Lung (tissue), 12 donors: ENCODE data around the gene RUVBL1. TPM values are rescaled to one million over a fixed set of nuclear protein-coding genes. Genes with fewer than 3 reads are reported as not detected.

ENCODE experiments used
- ATAC-seq: fragments of 200-7000 bp; cut with Tn5 transposase; one replicate; pipeline ENCODE4 v1.9.1; 2020; ENCODE audit warnings: moderate number of reproducible peaks; ENCODE audit not compliant: insufficient read depth, low FRiP score
- DNase-seq, 3 donors: peaks; one replicate each; pipeline ENCODE4 v3.0.0-alpha.2; 2013 to 2017
- H3K27ac ChIP-seq, 2 donors: one replicate each; pipeline ENCODE4 v1.5.1; 2013; ENCODE audit warnings: mild to moderate bottlenecking in 2 of 2, moderate library complexity in 2 of 2, control low read depth in 1 of 2, inconsistent platforms in 1 of 2, low read depth in 1 of 2, low read length in 1 of 2
- H3K27me3 ChIP-seq, 3 donors: one replicate each; pipeline ENCODE4 v1.5.1; 2013; ENCODE audit warnings: low read length in 2 of 3; ENCODE audit not compliant: control insufficient read depth in 3 of 3, insufficient read depth in 3 of 3
- H3K36me3 ChIP-seq, 4 donors: one replicate each; pipeline ENCODE4 v1.5.1; 2013; ENCODE audit warnings: low read length in 4 of 4, mild to moderate bottlenecking in 1 of 4, moderate library complexity in 1 of 4; ENCODE audit not compliant: control insufficient read depth in 4 of 4, insufficient read depth in 4 of 4
- H3K4me1 ChIP-seq, 5 donors: one replicate each; pipeline ENCODE4 v1.5.1; 2013; ENCODE audit warnings: low read length in 5 of 5, mild to moderate bottlenecking in 2 of 5, moderate library complexity in 1 of 5; ENCODE audit not compliant: control insufficient read depth in 5 of 5, insufficient read depth in 5 of 5
- H3K4me3 ChIP-seq: one replicate; pipeline ENCODE4 v1.5.1; 2013; ENCODE audit warnings: mild to moderate bottlenecking, control low read depth, moderate library complexity
- H3K9ac ChIP-seq, 2 donors: one replicate each; pipeline ENCODE4 v1.5.1; 2013; ENCODE audit warnings: low read length in 2 of 2, control low read depth in 1 of 2; ENCODE audit not compliant: insufficient read depth in 1 of 2
- H3K9me3 ChIP-seq, 4 donors: one replicate each; pipeline ENCODE4 v1.5.1; 2013; ENCODE audit warnings: low read length in 3 of 4, mild to moderate bottlenecking in 1 of 4, moderate library complexity in 1 of 4; ENCODE audit not compliant: control insufficient read depth in 4 of 4, insufficient read depth in 3 of 4
- WGBS, 2 donors: extraction: QIAGEN DNeasy Blood & Tissue Kit; methylation state at CpG; one replicate each; pipeline ENCODE4 v1.1.7; 2013; 5-methylcytosine and 5-hydroxymethylcytosine counted together
- polyA plus RNA-seq, 2 donors: library from polyadenylated mRNA; stranded (reverse); fragments of 200-250 nt; gene quantifications; one replicate each; pipeline ENCODE4 v1.2.1, GENCODE V29; 2013
- total RNA-seq, 2 donors: library from RNA; depleted of rRNA in 1 of 2; stranded (reverse); fragments of >200 nt in 1 of 2; gene quantifications; one replicate each; pipeline ENCODE4 v1.2.1, GENCODE V29; 2014 to 2021
- TF ChIP-seq, protein P1 (sequence below): IDR thresholded peaks from 2 replicates; pipeline ENCODE4 v1.5.1; 2012; ENCODE audit warnings: mild to moderate bottlenecking; ENCODE audit errors: control extremely low read depth, extremely low read depth
- donor health status: control.
- donor health status: control.
- donor health status: Bipolar disorder and iron deficiency.
- donor health status: healthy.
- donor health status: DM: yes; HTN: yes; CAD: no.

The RUVBL1 gene
- total and polyA plus RNA-seq, 4 donors: 26.6 to 53.7 (median 41.7) TPM

DNA sequence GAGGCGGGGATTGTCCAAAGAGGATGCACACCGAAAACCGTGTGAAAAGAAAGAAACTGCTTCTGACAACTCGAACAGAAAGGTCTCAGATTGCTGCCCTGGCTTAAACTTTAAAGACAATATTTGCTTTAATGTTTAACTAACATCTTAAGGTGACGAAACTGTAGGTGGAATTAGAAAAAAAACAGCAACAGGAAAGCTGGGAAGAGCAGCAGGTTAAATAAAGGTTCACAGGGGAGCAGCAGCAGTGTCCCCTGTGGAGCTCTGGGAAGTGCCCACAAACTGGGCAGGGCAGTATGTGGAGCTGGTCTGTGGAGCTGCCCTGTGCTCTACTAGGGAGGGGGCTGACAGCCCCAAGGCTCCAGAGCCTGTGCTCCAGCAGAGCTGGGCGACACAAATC, 25.4 kb downstream of the RUVBL1 start:
- TF ChIP-seq, protein P1, sequence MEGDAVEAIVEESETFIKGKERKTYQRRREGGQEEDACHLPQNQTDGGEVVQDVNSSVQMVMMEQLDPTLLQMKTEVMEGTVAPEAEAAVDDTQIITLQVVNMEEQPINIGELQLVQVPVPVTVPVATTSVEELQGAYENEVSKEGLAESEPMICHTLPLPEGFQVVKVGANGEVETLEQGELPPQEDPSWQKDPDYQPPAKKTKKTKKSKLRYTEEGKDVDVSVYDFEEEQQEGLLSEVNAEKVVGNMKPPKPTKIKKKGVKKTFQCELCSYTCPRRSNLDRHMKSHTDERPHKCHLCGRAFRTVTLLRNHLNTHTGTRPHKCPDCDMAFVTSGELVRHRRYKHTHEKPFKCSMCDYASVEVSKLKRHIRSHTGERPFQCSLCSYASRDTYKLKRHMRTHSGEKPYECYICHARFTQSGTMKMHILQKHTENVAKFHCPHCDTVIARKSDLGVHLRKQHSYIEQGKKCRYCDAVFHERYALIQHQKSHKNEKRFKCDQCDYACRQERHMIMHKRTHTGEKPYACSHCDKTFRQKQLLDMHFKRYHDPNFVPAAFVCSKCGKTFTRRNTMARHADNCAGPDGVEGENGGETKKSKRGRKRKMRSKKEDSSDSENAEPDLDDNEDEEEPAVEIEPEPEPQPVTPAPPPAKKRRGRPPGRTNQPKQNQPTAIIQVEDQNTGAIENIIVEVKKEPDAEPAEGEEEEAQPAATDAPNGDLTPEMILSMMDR: no peak
- ATAC-seq: no peak
- no peak overlapping the region for H3K4me3 ChIP-seq
- no peak overlapping the region for H3K27ac ChIP-seq
- no peaks in the 10 kb centered on the region for H3K4me1 ChIP-seq
- H3K36me3 ChIP-seq: peaks cover 22 to 37% (median 23%) of the 10 kb centered on the region in 4 donors
- peak in 1 of 3 donors; percentile 15 for DNase-seq
- no peak overlapping the region for H3K9ac ChIP-seq
- WGBS, 2 donors: 79 to 85% methylated on average over 6 of the region's 6 CpGs
- H3K27me3 ChIP-seq: no peaks in the 10 kb centered on the region
- H3K9me3 ChIP-seq: no peaks in the 10 kb centered on the region

DNA sequence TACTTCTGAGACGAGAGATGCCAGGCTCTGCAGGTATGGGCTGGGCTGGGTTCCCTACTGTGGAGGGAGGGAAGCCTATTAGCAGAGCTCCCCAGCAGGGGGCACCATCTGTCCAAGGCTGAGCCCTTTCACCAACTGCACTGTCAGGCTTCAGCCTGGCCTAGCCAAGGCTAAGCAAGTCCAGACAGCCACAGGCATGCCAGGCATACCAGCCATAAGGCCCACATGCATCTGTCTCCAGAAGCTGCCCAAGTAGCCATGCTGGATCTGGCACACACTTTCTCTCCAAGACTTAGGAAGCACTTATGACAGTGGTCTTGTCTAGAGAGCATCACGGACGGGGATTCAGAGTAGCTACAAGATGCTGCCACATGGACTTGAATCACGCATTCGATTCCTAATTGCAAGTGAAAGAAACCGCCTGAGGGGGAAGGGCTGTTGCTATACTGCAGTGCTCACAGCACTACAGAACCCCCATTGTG, 28.3 kb downstream of the RUVBL1 start:
- Histone ChIP-seq H3K4me3 (no peak overlapping the region), H3K9ac (no peak overlapping the region), H3K4me1 (no peaks in the 10 kb centered on the region), H3K27ac (no peak overlapping the region), H3K36me3 (peaks cover 22 to 35% (median 25%) of the 10 kb centered on the region in 4 donors), H3K9me3 (no peaks in the 10 kb centered on the region), H3K27me3 (no peaks in the 10 kb centered on the region)
- DNase-seq: peak; percentile 70 to 80 (median 77)
- no peak for ATAC-seq
- WGBS, 2 donors: 63 to 73% methylated on average over 6 of the region's 6 CpGs
- TF ChIP-seq, protein P1: peak; percentile 71

DNA sequence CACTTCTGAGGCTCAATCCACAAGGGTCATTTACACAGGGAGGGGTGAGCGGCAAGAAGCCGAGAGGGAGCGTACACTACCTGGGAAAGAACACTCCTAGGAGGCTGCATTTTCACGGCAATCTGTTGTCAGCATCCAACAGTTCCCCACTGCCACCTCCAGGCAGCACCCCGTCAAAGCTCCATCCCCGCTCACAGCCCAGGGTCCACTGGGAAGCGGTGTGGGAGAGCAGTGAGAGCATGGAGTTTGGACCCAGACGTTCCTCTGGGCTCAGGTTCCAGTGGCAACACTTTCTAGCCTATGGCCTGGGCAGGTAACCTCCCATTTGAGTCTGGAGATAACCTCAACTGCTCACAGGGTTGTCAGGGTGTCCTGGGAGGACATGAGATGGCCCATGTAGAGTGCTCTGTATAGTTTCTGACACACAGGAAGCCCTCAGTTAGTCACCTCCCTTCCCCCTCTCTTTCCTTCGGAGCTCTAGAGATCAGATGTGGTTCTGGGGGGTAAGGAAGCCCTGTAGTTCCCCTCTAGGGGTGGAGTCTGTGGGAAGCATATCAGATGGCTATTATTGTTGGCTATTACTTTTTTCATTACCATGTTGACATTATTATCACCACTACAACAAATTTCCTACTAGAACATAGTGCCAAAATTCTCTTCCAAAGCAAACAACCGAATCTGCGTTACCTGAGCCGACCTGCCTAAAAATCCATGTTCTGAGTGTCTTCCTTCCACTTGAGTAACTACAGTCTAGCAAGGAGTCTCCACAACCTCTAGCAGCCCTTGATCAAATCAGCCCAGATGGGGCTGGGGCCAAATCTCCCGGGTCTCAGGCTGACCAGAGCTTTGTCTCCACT, 29.1 kb downstream of the RUVBL1 start:
- Histone ChIP-seq H3K27me3 (no peaks in the 10 kb centered on the region), H3K27ac (no peak overlapping the region), H3K4me1 (no peaks in the 10 kb centered on the region), H3K36me3 (peaks cover 21 to 29% (median 23%) of the 10 kb centered on the region in 4 donors), H3K4me3 (no peak overlapping the region), H3K9me3 (no peaks in the 10 kb centered on the region), H3K9ac (no peak overlapping the region)
- DNase-seq: no peak
- 81 to 88% methylated on average over 13 of the region's 13 CpGs for WGBS, 2 donors
- TF ChIP-seq, protein P1: no peak
- no peak for ATAC-seq
